HepG2 (cell line): ENCODE measurements around the gene PDE3B.

ENCODE experiments used
- EZH2 ChIP-seq: conservative IDR thresholded peaks from 2 replicates; pipeline ENCODE4 v1.6.1; 2012; ENCODE audit warnings: mild to moderate bottlenecking, low read depth, low read length, moderate library complexity
- FOXM1 ChIP-seq: sonication (generic); formaldehyde crosslinking; IDR thresholded peaks from 2 replicates; pipeline ENCODE4 v1.5.0; 2020; ENCODE audit warnings: missing genetic modification reagents
- JUN ChIP-seq: sonication (generic); formaldehyde crosslinking; IDR thresholded peaks from 2 replicates; pipeline ENCODE4 v1.4.0; 2020; ENCODE audit warnings: mild to moderate bottlenecking, missing genetic modification reagents
- MAFF ChIP-seq: IDR thresholded peaks from 2 replicates; pipeline ENCODE4 v1.6.1; 2011; ENCODE audit warnings: low read depth, low read length, improper control_type of control experiment
- TAF1 ChIP-seq: sonication (generic); formaldehyde crosslinking; IDR thresholded peaks from 2 replicates; pipeline ENCODE4 v1.4.0; 2020; ENCODE audit warnings: missing genetic modification reagents
- TOE1 ChIP-seq: sonication (generic); formaldehyde crosslinking; IDR thresholded peaks from 2 replicates; pipeline ENCODE4 v1.4.0; 2020; ENCODE audit warnings: mild to moderate bottlenecking, missing genetic modification reagents
- U2AF2 ChIP-seq: fragments of 200-400 bp; formaldehyde crosslinking; IDR thresholded peaks from 2 replicates; pipeline ENCODE4 v1.6.1; 2017; ENCODE audit warnings: low read depth, mild to moderate bottlenecking, low read length
- ZNF891 ChIP-seq: sonication (generic); formaldehyde crosslinking; IDR thresholded peaks from 2 replicates; pipeline ENCODE4 v1.5.0; 2020; ENCODE audit warnings: mild to moderate bottlenecking, missing genetic modification reagents
- TF ChIP-seq, protein P1 (sequence below): sonication (generic); formaldehyde crosslinking; IDR thresholded peaks from 2 replicates; pipeline ENCODE4 v1.4.0; 2020; ENCODE audit warnings: mild to moderate bottlenecking, low read depth, missing genetic modification reagents
- TF ChIP-seq, protein P2 (sequence below): sonication (generic); formaldehyde crosslinking; IDR thresholded peaks from 2 replicates; pipeline ENCODE4 v1.4.0; 2020; ENCODE audit warnings: mild to moderate bottlenecking, missing genetic modification reagents
- TF ChIP-seq, protein P3 (sequence below): IDR thresholded peaks from 2 replicates; pipeline ENCODE4 v1.4.0; 2020; ENCODE audit warnings: mild to moderate bottlenecking, missing genetic modification reagents
- TF ChIP-seq, protein P4 (sequence below): sonication (generic); formaldehyde crosslinking; IDR thresholded peaks from 2 replicates; pipeline ENCODE4 v1.5.0; 2020; ENCODE audit warnings: mild to moderate bottlenecking, missing genetic modification reagents, moderate library complexity
- TF ChIP-seq, protein P5 (sequence below): IDR thresholded peaks from 2 replicates; pipeline ENCODE4 v1.6.1; 2012; ENCODE audit warnings: inconsistent platforms
- TF ChIP-seq, protein P6 (sequence below): sonication (generic); formaldehyde crosslinking; IDR thresholded peaks from 2 replicates; pipeline ENCODE4 v1.5.1; 2020; ENCODE audit warnings: mild to moderate bottlenecking, missing genetic modification reagents, moderate library complexity

DNA sequence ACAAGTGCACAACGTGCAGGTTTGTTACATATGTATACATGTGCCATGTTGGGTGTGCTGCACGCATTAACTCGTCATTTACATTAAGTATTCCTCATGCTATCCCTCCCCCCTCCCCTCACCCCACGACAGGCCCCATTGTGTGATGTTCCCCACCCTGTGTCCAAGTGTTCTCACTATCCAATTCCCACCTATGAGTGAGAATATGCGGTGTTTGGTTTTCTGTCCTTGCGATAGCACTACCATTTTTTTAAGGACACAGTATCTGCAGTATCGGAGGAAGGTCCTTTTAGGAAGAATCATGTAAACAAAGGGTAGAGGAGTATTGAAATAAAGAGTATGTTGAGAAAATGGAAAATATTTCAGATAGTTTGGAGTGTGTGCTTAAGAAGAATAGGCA is 25.9 kb downstream of the PDE3B start:
- TF ChIP-seq FOXM1, result no peak
- TF ChIP-seq EZH2, result no peak
- TF ChIP-seq, protein P1, sequence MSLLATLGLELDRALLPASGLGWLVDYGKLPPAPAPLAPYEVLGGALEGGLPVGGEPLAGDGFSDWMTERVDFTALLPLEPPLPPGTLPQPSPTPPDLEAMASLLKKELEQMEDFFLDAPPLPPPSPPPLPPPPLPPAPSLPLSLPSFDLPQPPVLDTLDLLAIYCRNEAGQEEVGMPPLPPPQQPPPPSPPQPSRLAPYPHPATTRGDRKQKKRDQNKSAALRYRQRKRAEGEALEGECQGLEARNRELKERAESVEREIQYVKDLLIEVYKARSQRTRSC, result no peak
- TF ChIP-seq, protein P2, sequence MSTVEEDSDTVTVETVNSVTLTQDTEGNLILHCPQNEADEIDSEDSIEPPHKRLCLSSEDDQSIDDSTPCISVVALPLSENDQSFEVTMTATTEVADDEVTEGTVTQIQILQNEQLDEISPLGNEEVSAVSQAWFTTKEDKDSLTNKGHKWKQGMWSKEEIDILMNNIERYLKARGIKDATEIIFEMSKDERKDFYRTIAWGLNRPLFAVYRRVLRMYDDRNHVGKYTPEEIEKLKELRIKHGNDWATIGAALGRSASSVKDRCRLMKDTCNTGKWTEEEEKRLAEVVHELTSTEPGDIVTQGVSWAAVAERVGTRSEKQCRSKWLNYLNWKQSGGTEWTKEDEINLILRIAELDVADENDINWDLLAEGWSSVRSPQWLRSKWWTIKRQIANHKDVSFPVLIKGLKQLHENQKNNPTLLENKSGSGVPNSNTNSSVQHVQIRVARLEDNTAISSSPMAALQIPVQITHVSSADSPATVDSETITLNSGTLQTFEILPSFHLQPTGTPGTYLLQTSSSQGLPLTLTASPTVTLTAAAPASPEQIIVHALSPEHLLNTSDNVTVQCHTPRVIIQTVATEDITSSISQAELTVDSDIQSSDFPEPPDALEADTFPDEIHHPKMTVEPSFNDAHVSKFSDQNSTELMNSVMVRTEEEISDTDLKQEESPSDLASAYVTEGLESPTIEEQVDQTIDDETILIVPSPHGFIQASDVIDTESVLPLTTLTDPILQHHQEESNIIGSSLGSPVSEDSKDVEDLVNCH (CRISPR knock-in tag), result no peak
- TF ChIP-seq, protein P3, sequence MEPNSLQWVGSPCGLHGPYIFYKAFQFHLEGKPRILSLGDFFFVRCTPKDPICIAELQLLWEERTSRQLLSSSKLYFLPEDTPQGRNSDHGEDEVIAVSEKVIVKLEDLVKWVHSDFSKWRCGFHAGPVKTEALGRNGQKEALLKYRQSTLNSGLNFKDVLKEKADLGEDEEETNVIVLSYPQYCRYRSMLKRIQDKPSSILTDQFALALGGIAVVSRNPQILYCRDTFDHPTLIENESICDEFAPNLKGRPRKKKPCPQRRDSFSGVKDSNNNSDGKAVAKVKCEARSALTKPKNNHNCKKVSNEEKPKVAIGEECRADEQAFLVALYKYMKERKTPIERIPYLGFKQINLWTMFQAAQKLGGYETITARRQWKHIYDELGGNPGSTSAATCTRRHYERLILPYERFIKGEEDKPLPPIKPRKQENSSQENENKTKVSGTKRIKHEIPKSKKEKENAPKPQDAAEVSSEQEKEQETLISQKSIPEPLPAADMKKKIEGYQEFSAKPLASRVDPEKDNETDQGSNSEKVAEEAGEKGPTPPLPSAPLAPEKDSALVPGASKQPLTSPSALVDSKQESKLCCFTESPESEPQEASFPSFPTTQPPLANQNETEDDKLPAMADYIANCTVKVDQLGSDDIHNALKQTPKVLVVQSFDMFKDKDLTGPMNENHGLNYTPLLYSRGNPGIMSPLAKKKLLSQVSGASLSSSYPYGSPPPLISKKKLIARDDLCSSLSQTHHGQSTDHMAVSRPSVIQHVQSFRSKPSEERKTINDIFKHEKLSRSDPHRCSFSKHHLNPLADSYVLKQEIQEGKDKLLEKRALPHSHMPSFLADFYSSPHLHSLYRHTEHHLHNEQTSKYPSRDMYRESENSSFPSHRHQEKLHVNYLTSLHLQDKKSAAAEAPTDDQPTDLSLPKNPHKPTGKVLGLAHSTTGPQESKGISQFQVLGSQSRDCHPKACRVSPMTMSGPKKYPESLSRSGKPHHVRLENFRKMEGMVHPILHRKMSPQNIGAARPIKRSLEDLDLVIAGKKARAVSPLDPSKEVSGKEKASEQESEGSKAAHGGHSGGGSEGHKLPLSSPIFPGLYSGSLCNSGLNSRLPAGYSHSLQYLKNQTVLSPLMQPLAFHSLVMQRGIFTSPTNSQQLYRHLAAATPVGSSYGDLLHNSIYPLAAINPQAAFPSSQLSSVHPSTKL (CRISPR knock-in tag), result no peak
- TF ChIP-seq ZNF891, result no peak
- no peak for TF ChIP-seq TOE1 (CRISPR knock-in tag)
- TF ChIP-seq MAFF, result no peak
- TF ChIP-seq, protein P4, sequence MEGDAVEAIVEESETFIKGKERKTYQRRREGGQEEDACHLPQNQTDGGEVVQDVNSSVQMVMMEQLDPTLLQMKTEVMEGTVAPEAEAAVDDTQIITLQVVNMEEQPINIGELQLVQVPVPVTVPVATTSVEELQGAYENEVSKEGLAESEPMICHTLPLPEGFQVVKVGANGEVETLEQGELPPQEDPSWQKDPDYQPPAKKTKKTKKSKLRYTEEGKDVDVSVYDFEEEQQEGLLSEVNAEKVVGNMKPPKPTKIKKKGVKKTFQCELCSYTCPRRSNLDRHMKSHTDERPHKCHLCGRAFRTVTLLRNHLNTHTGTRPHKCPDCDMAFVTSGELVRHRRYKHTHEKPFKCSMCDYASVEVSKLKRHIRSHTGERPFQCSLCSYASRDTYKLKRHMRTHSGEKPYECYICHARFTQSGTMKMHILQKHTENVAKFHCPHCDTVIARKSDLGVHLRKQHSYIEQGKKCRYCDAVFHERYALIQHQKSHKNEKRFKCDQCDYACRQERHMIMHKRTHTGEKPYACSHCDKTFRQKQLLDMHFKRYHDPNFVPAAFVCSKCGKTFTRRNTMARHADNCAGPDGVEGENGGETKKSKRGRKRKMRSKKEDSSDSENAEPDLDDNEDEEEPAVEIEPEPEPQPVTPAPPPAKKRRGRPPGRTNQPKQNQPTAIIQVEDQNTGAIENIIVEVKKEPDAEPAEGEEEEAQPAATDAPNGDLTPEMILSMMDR (CRISPR knock-in tag), result no peak
- TF ChIP-seq, protein P5, sequence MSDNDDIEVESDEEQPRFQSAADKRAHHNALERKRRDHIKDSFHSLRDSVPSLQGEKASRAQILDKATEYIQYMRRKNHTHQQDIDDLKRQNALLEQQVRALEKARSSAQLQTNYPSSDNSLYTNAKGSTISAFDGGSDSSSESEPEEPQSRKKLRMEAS, result no peak
- TF ChIP-seq U2AF2, result no peak
- TF ChIP-seq TAF1, result no peak
- TF ChIP-seq, protein P6, sequence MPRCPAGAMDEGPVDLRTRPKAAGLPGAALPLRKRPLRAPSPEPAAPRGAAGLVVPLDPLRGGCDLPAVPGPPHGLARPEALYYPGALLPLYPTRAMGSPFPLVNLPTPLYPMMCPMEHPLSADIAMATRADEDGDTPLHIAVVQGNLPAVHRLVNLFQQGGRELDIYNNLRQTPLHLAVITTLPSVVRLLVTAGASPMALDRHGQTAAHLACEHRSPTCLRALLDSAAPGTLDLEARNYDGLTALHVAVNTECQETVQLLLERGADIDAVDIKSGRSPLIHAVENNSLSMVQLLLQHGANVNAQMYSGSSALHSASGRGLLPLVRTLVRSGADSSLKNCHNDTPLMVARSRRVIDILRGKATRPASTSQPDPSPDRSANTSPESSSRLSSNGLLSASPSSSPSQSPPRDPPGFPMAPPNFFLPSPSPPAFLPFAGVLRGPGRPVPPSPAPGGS, result no peak
- TF ChIP-seq JUN (CRISPR knock-in tag), result no peak
